Measurements from ENCODE around the gene MLLT1.

The MLLT1 gene

GRCh38 chr19:6210091-6210490 lies 69.7 kb downstream of the MLLT1 start:
- Histone ChIP-seq H3K4me1 (peaks cover 11 to 38% (median 24%) of the 10 kb centered on the region in 10 experiments; a peak in 19 of 20 replicates), H3K9ac (peak overlapping the region in 4 of 11 experiments; percentile 54 to 71 (median 62); a peak in 4 of 22 replicates), H4K20me1 (peaks cover 0 to 23% (median 0%) of the 10 kb centered on the region in 11 experiments; a peak in 7 of 22 replicates), H3K4me2 (peak overlapping the region in 9 of 11 experiments; percentile 37 to 86 (median 69); a peak in 16 of 22 replicates), H3K36me3 (peaks cover 4 to 41% (median 35%) of the 10 kb centered on the region in 11 experiments; a peak in 21 of 22 replicates), H3K9me3 (replicated peaks in 1 of 11) (no peaks in the 10 kb centered on the region), H3K27me3 (no peaks in the 10 kb centered on the region), H3K4me3 (no peak overlapping the region), H3K27ac (peak overlapping the region in 6 of 11 experiments; percentile 59 to 76 (median 64); a peak in 10 of 22 replicates)
- no peak for TF ChIP-seq Cebpa-rat (IDR thresholded peaks at IDR 0.05)

GRCh38 chr19:6209680-6210079 lies 70.1 kb downstream of the MLLT1 start:
- H3K4me2 ChIP-seq, result peak overlapping the region in 6 of 11 experiments; percentile 59 to 86 (median 73); a peak in 11 of 22 replicates
- H3K27ac ChIP-seq, result peak overlapping the region in 2 of 11 experiments; percentile 63 to 73; a peak in 1 of 22 replicates
- TF ChIP-seq Cebpa-rat (IDR thresholded peaks at IDR 0.05), result no peak
- peaks cover 11 to 42% (median 28%) of the 10 kb centered on the region in 10 experiments for H3K4me1 ChIP-seq
- H3K36me3 ChIP-seq, result peaks cover 4 to 37% (median 31%) of the 10 kb centered on the region in 11 experiments; a peak in 21 of 22 replicates
- no peaks in the 10 kb centered on the region for H3K9me3 ChIP-seq (replicated peaks in 1 of 11)
- H3K4me3 ChIP-seq, result no peak overlapping the region
- peaks cover 0 to 19% (median 0%) of the 10 kb centered on the region in 11 experiments; a peak in 6 of 22 replicates for H4K20me1 ChIP-seq
- H3K27me3 ChIP-seq, result no peaks in the 10 kb centered on the region
- no peak overlapping the region for H3K9ac ChIP-seq

GRCh38 chr19:6209233-6209632 lies 70.5 kb downstream of the MLLT1 start:
- Histone ChIP-seq H3K36me3 (peaks cover 4 to 32% (median 26%) of the 10 kb centered on the region in 11 experiments; a peak in 21 of 22 replicates), H3K27ac (no peak overlapping the region), H3K27me3 (no peaks in the 10 kb centered on the region), H3K4me2 (peak overlapping the region in 3 of 11 experiments; percentile 69 to 86 (median 78); a peak in 5 of 22 replicates), H4K20me1 (peaks cover 0 to 14% (median 0%) of the 10 kb centered on the region in 11 experiments; a peak in 6 of 22 replicates), H3K9me3 (replicated peaks in 1 of 11) (no peaks in the 10 kb centered on the region), H3K4me1 (peaks cover 16 to 47% (median 33%) of the 10 kb centered on the region in 10 experiments), H3K9ac (no peak overlapping the region), H3K4me3 (no peak overlapping the region)
- no peak for TF ChIP-seq Cebpa-rat (IDR thresholded peaks at IDR 0.05)

GRCh38 chr19:6204866-6205723 lies 74.7 kb downstream of the MLLT1 start:
- peaks cover 19 to 58% (median 40%) of the 10 kb centered on the region in 10 experiments for H3K4me1 ChIP-seq
- no peaks in the 10 kb centered on the region for H3K36me3 ChIP-seq
- no peak overlapping the region for H3K4me3 ChIP-seq
- peak overlapping the region in 7 of 11 experiments; percentile 69 to 78 (median 73); a peak in 14 of 22 replicates for H3K27ac ChIP-seq
- H3K4me2 ChIP-seq, result peak overlapping the region in 10 of 11 experiments; percentile 70 to 88 (median 84); a peak in 19 of 22 replicates
- H3K9ac ChIP-seq, result peak overlapping the region in 3 of 11 experiments; percentile 29 to 56 (median 51); a peak in 4 of 22 replicates
- H4K20me1 ChIP-seq, result no peaks in the 10 kb centered on the region
- no peaks in the 10 kb centered on the region for H3K9me3 ChIP-seq (replicated peaks in 1 of 11)
- H3K27me3 ChIP-seq, result no peaks in the 10 kb centered on the region
- no peak for TF ChIP-seq Cebpa-rat (IDR thresholded peaks at IDR 0.05)

- H4K20me1 ChIP-seq, result no peaks in the 10 kb centered on the region
- TF ChIP-seq Cebpa-rat (IDR thresholded peaks at IDR 0.05), result no peak
- peaks cover 22 to 54% (median 42%) of the 10 kb centered on the region in 10 experiments for H3K4me1 ChIP-seq
- no peaks in the 10 kb centered on the region for H3K36me3 ChIP-seq
- peak overlapping the region in 8 of 10 experiments; percentile 16 to 61 (median 41); a peak in 9 of 20 replicates for H3K4me3 ChIP-seq
- H3K4me2 ChIP-seq, result peak overlapping the region; percentile 70 to 88 (median 83); a peak in 21 of 22 replicates
- H3K27me3 ChIP-seq, result no peaks in the 10 kb centered on the region
- H3K9me3 ChIP-seq (replicated peaks in 1 of 11), result no peaks in the 10 kb centered on the region
- peak overlapping the region in 10 of 11 experiments; percentile 4 to 59 (median 53); a peak in 12 of 22 replicates for H3K9ac ChIP-seq
- peak overlapping the region in 10 of 11 experiments; percentile 33 to 78 (median 72); a peak in 16 of 22 replicates for H3K27ac ChIP-seq
Measured at GRCh38 chr19:6204212-6204611, 75.6 kb downstream of the MLLT1 start.

GRCh38 chr19:6199240-6199994 lies 80.4 kb downstream of the MLLT1 start:
- peak overlapping the region; percentile 75 to 92 (median 86) for H3K4me3 ChIP-seq
- peaks cover 0 to 22% (median 9%) of the 10 kb centered on the region in 11 experiments; a peak in 9 of 22 replicates for H3K36me3 ChIP-seq
- peaks cover 0 to 10% (median 0%) of the 10 kb centered on the region in 11 experiments; a peak in 4 of 22 replicates for H3K9me3 ChIP-seq (replicated peaks in 1 of 11)
- H3K9ac ChIP-seq, result peak overlapping the region; percentile 70 to 88 (median 83)
- no peak for TF ChIP-seq Cebpa-rat (IDR thresholded peaks at IDR 0.05)
- peak overlapping the region; percentile 47 to 75 (median 65); a peak in 20 of 22 replicates for H3K27ac ChIP-seq
- peaks cover 29 to 50% (median 44%) of the 10 kb centered on the region in 10 experiments for H3K4me1 ChIP-seq
- H4K20me1 ChIP-seq, result no peaks in the 10 kb centered on the region
- no peaks in the 10 kb centered on the region for H3K27me3 ChIP-seq
- H3K4me2 ChIP-seq, result peak overlapping the region; percentile 80 to 98 (median 93)

- no peaks in the 10 kb centered on the region for H4K20me1 ChIP-seq
- H3K27me3 ChIP-seq, result no peaks in the 10 kb centered on the region
- TF ChIP-seq Cebpa-rat (IDR thresholded peaks at IDR 0.05), result no peak
- peak overlapping the region; percentile 75 to 92 (median 86) for H3K4me3 ChIP-seq
- peaks cover 24 to 44% (median 39%) of the 10 kb centered on the region in 10 experiments for H3K4me1 ChIP-seq
- H3K36me3 ChIP-seq, result peaks cover 0 to 25% (median 9%) of the 10 kb centered on the region in 11 experiments; a peak in 12 of 22 replicates
- peak overlapping the region; percentile 80 to 98 (median 93) for H3K4me2 ChIP-seq
- peak overlapping the region; percentile 46 to 73 (median 63); a peak in 20 of 22 replicates for H3K27ac ChIP-seq
- peak overlapping the region; percentile 70 to 88 (median 83) for H3K9ac ChIP-seq
- H3K9me3 ChIP-seq (replicated peaks in 1 of 11), result peaks cover 0 to 10% (median 0%) of the 10 kb centered on the region in 11 experiments; a peak in 5 of 22 replicates
Measured at GRCh38 chr19:6198896-6199239, 80.9 kb downstream of the MLLT1 start.

GRCh38 chr19:6196361-6196760 lies 83.4 kb downstream of the MLLT1 start:
- H3K9ac ChIP-seq, result no peak overlapping the region
- no peak for TF ChIP-seq Cebpa-rat (IDR thresholded peaks at IDR 0.05)
- H3K4me2 ChIP-seq, result no peak overlapping the region
- H4K20me1 ChIP-seq, result no peaks in the 10 kb centered on the region
- no peaks in the 10 kb centered on the region for H3K27me3 ChIP-seq
- no peak overlapping the region for H3K4me3 ChIP-seq
- H3K36me3 ChIP-seq, result peaks cover 4 to 46% (median 23%) of the 10 kb centered on the region in 11 experiments; a peak in 20 of 22 replicates
- H3K27ac ChIP-seq, result no peak overlapping the region
- peaks cover 15 to 21% (median 18%) of the 10 kb centered on the region in 10 experiments for H3K4me1 ChIP-seq
- peaks cover 0 to 15% (median 4%) of the 10 kb centered on the region in 11 experiments; a peak in 7 of 22 replicates for H3K9me3 ChIP-seq (replicated peaks in 1 of 11)

All from BLaER1 treated with 17β-estradiol and CSF1 and Interleukin-3, amounts not matched to agents 10 nM and 100 nM (cell line).